Ovary (tissue), 9 donors: Measurements from ENCODE around the gene KLK11. TPM values are rescaled to one million over a fixed set of nuclear protein-coding genes. Genes with fewer than 3 reads are reported as not detected.

Source experiments
- DNase-seq, 5 donors: peaks; one replicate each; pipeline ENCODE4 v3.0.0-alpha.2; 2019 to 2020
- H3K27ac ChIP-seq, 2 donors: fragments of 200-600 bp; one replicate each; pipeline versions ENCODE4 v1.5.1 to v1.8.0; 2019 to 2022
- H3K27me3 ChIP-seq: fragments of 200-600 bp; one replicate; pipeline ENCODE4 v1.8.0; 2022
- H3K36me3 ChIP-seq: fragments of 200-600 bp; sonication (generic); one replicate; pipeline ENCODE4 v1.5.1; 2019
- H3K4me1 ChIP-seq: one replicate; pipeline ENCODE4 v1.8.1; 2013; ENCODE audit warnings: mild to moderate bottlenecking, moderate library complexity; ENCODE audit not compliant: insufficient read depth
- H3K4me3 ChIP-seq: fragments of 200-600 bp; sonication (generic); one replicate; pipeline ENCODE4 v1.5.1; 2017
- H3K9me3 ChIP-seq, 2 donors: fragments of 200-600 bp in 1 of 2; sonication (generic) in 1 of 2; one replicate each; pipeline versions ENCODE4 v1.5.1 to v1.8.1; 2013 to 2019; ENCODE audit warnings: mild to moderate bottlenecking in 1 of 2, moderate library complexity in 1 of 2
- EP300 ChIP-seq: sonication (generic); formaldehyde crosslinking; IDR thresholded peaks from one replicate; pipeline ENCODE4 v1.6.1; 2017; ENCODE audit warnings: antibody characterized with exemption
- POLR2A ChIP-seq: fragments of 450-650 bp; IDR thresholded peaks from one replicate; pipeline ENCODE4 v1.6.1; 2017; ENCODE audit warnings: antibody characterized with exemption, mild to moderate bottlenecking, moderate library complexity
- WGBS, 3 donors: extraction: QIAGEN DNeasy Blood & Tissue Kit in 1 of 3; methylation state at CpG; one replicate each; pipeline versions ENCODE4 v1.1.5 to v1.1.7; 2013 to 2017; 5-methylcytosine and 5-hydroxymethylcytosine counted together
- intact Hi-C, 4 donors: fragments of 100-400 bp; cut with DNase I; formaldehyde crosslinking; loops; one replicate each; pipeline versions ENCODE4 v1.11.0 to v1.15.1; 2022 to 2023
- polyA plus RNA-seq, 2 donors: library from polyadenylated mRNA; stranded (reverse); fragments of 200-250 nt in 1 of 2; fragments of 350-450 nt in 1 of 2; fragmentation: Illumina TruSeq in 1 of 2; extraction: RNeasy Lipid Tissue Mini Kit (QIAGEN cat#74804) in 1 of 2; gene quantifications; one replicate each; pipeline ENCODE4 v1.2.3, GENCODE V29; 2013 to 2014
- total RNA-seq, 7 donors: library from RNA; depleted of rRNA in 2 of 7; stranded (reverse); fragments of >200 nt in 2 of 7; fragmentation: NEBNext Ultra II Directional in 3 of 7; extraction: Animal tissue kit (Norgen Biotek cat#: 25700) in 3 of 7; gene quantifications; one replicate each; pipeline versions ENCODE4 v1.1.0 to v1.2.4, GENCODE V29; 2016 to 2023
- TF ChIP-seq, protein P1 (sequence below), 3 donors: fragments of 450-650 bp in 2 of 3; fragments of 200-600 bp in 1 of 3; IDR thresholded peaks; one replicate each; pipeline versions ENCODE4 v1.5.1 to v1.8.0; 2016 to 2022; ENCODE audit warnings: antibody characterized with exemption in 3 of 3, mild to moderate bottlenecking in 1 of 3
- donor health status: DM: no; HTN: no; CAD: no; lungs with moderate emphysema.
- donor health status: DM: no; HTN: no; CAD: no.
- donor health status: Bipolar disorder and iron deficiency.
- donor health status: DM: yes; HTN: yes; CAD: no.
- donor health status: DM: no; HTN: no; CAD: no.
- donor health status: DM: yes; HTN: yes; CAD: no.

The KLK11 gene
- total and polyA plus RNA-seq, 9 donors, result 0.33 to 91.2 (median 1.4) TPM

DNA sequence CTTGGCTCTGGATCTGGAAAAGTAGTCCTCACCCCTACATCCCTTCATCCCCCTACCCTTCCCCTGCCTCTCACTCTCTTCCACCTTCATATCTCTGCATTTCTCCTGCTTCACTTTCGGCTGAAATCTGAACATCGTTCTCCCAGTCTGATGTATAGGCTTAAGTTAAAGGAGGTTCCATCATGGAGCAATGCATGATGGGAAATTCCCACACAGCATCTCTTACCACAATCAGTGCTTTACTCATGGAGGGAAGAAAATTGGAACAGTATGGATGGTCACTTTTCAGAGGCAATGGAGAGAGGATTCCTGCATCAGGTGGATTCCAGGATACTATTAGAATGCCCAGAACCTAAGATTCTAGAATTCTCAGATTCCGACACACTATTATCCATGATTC lies 18.9 kb downstream of the KLK11 start:
- H3K27ac ChIP-seq, result no peak overlapping the region
- 67 to 80% (median 72%) methylated on average over 3 of the region's 3 CpGs for WGBS, 3 donors
- H3K4me3 ChIP-seq, result no peak overlapping the region
- no peaks in the 10 kb centered on the region for H3K36me3 ChIP-seq
- TF ChIP-seq EP300 (no peak), POLR2A (no peak)
- TF ChIP-seq, protein P1, sequence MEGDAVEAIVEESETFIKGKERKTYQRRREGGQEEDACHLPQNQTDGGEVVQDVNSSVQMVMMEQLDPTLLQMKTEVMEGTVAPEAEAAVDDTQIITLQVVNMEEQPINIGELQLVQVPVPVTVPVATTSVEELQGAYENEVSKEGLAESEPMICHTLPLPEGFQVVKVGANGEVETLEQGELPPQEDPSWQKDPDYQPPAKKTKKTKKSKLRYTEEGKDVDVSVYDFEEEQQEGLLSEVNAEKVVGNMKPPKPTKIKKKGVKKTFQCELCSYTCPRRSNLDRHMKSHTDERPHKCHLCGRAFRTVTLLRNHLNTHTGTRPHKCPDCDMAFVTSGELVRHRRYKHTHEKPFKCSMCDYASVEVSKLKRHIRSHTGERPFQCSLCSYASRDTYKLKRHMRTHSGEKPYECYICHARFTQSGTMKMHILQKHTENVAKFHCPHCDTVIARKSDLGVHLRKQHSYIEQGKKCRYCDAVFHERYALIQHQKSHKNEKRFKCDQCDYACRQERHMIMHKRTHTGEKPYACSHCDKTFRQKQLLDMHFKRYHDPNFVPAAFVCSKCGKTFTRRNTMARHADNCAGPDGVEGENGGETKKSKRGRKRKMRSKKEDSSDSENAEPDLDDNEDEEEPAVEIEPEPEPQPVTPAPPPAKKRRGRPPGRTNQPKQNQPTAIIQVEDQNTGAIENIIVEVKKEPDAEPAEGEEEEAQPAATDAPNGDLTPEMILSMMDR (IDR thresholded peaks at IDR 0.05), result no peak
- H3K27me3 ChIP-seq, result no peaks in the 10 kb centered on the region
- no peak for DNase-seq
- no peaks in the 10 kb centered on the region for H3K9me3 ChIP-seq
- H3K4me1 ChIP-seq, result no peaks in the 10 kb centered on the region
- intact Hi-C loops, result no loop called here

DNA sequence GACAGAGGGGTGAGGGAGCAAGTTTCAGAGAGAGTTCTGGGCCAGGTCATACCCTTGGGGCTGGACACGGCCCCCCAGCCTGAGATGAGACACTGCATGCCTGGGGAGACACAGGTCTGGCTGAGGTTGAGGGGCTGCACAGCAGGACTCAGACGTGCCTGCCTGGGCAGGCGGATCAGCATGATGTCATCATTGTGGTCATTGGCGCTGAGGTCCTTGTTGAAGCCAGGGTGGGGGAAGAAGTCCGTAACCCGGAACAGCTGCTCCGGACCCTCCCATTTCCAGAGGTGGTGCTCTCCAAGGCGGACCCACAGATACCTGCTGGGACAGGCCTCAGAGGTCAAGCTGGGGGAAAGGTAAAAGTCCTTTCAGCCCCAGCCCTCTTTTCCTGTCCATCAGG lies 20.0 kb downstream of the KLK11 start:
- Histone ChIP-seq H3K9me3 (no peaks in the 10 kb centered on the region), H3K36me3 (no peaks in the 10 kb centered on the region), H3K4me3 (no peak overlapping the region), H3K27me3 (no peaks in the 10 kb centered on the region), H3K4me1 (no peaks in the 10 kb centered on the region), H3K27ac (no peak overlapping the region)
- no peak for DNase-seq
- no peak for TF ChIP-seq POLR2A
- no peak for TF ChIP-seq EP300
- TF ChIP-seq, protein P1 (IDR thresholded peaks at IDR 0.05), result no peak
- intact Hi-C loops, result no loop called here
- WGBS, 3 donors, result 37 to 43% (median 42%) methylated on average over 8 of the region's 8 CpGs

DNA sequence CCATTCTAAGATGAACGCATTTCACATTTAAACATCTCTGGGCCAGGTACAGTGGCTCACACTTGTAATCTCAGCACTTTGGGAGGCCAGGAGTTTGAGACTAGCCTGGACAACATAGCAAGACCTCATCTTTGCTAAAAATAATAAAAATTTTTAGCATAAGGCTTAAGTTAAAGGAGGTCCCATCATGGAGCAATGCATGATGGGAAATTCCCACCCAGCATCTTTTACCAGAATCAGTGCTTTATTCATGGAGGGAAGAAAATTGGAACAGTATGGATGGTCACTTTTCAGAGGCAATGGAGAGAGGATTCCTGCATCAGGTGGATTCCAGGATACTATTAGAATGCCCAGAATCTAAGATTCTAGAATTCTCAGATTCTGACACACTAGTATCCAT lies 21.2 kb downstream of the KLK11 start:
- DNase-seq, result no peak
- no peak for TF ChIP-seq POLR2A
- TF ChIP-seq, protein P1 (IDR thresholded peaks at IDR 0.05), result no peak
- no peak for TF ChIP-seq EP300
- H3K27ac ChIP-seq, result no peak overlapping the region
- no peaks in the 10 kb centered on the region for H3K36me3 ChIP-seq
- no peaks in the 10 kb centered on the region for H3K4me1 ChIP-seq
- no peaks in the 10 kb centered on the region for H3K27me3 ChIP-seq
- no peak overlapping the region for H3K4me3 ChIP-seq
- 77 to 86% (median 84%) methylated on average over 1 of the region's 1 CpG for WGBS, 3 donors
- intact Hi-C loops, result no loop called here
- no peaks in the 10 kb centered on the region for H3K9me3 ChIP-seq

DNA sequence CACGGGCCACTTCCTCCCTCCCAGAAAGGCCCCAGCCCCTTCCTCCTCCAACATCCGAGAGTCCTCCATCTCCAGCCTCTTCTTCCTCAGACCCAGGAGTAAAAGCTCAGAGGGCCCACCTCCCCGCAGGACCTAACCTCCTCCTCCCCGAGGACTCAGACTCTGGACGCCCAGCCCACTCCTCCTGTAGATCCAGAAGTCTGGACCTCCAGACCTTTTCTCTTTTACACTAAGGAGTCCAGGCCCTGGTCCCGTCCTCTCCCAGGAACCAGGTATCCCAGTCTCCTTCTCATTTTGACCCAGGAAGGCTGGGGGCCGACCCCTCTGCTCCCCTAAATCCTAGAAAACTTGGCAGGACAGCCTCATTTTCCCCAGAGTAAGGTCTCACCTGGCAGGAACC lies 23.1 kb downstream of the KLK11 start:
- intact Hi-C loops, result no loop called here
- WGBS, 3 donors, result 74 to 78% (median 77%) methylated on average over 7 of the region's 7 CpGs
- no peaks in the 10 kb centered on the region for H3K9me3 ChIP-seq
- H3K27me3 ChIP-seq, result no peaks in the 10 kb centered on the region
- H3K4me1 ChIP-seq, result no peaks in the 10 kb centered on the region
- H3K36me3 ChIP-seq, result no peaks in the 10 kb centered on the region
- DNase-seq, result no peak
- no peak for TF ChIP-seq EP300
- TF ChIP-seq, protein P1 (IDR thresholded peaks at IDR 0.05), result no peak
- no peak for TF ChIP-seq POLR2A
- no peak overlapping the region for H3K27ac ChIP-seq
- H3K4me3 ChIP-seq, result no peak overlapping the region
